Stimulated activated CD4-positive, alpha-beta T cell treated with anti-CD3 and anti-CD28 coated beads, Interleukin-2, amount 100 ng/mL, for 4 hours (primary cell): ENCODE results near the gene SULT1A1.
"Not testable (repeated sequence)": the region's sequence is repeated elsewhere in the genome, so short reads cannot be mapped to it uniquely, and the experiment has no call there.

ENCODE experiments used
- DNase-seq: peaks from one replicate; pipeline ENCODE4 v3.0.0-alpha.2; 2020; ENCODE audit warnings: low read depth

SULT1A1 gene

DNA sequence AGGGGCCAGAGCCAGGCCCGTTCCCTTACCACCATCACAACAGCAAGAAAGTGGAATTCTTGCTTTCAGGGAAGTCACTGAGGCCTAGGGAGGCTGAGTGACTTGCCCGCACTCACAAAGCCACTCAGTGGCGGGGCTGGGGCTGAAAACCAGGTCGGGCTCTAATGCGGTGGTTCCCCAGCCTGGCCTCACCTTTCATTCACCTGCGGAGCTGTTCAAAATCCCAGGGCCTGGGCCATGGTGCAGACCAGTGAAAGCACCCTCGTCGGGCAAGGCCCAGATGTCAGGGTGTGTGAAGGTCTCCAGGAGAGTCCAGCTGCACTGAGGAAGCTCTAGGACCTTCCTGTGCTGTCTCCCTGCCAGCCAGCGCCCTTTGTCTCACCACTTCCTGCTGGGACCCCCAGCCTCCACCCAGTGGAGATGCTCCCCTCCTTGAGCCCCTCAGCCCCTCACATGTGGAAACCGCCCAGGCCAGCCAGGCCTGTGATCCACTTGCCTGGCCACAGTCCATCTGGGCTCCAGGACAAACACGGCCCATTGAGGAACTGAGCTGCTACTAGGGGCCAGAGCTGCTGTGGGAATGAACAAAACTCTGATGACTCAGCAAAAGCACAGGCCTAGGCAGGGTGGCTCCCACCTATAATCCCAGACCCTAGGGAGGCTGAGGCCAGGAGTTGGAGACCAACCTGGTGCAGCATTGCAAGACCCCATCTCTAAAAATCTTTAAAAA, 812 bp downstream of the SULT1A1 start:
- DNase-seq, result not testable (repeated sequence)

GRCh38 chr16:28608496-28608808, 1.4 kb downstream of the SULT1A1 start:
- DNase-seq, result not testable (repeated sequence)

GRCh38 chr16:28607681-28608495, 2.0 kb downstream of the SULT1A1 start:
- not testable (repeated sequence) for DNase-seq

- no peak for DNase-seq
These were observed 2.7 kb downstream of the SULT1A1 start for GRCh38 chr16:28607116-28607623.

- no peak for DNase-seq
These were observed 3.3 kb downstream of the SULT1A1 start for GRCh38 chr16:28606291-28607115.

- no peak for DNase-seq
These were observed 5.7 kb downstream of the SULT1A1 start for GRCh38 chr16:28604186-28604565.

- DNase-seq, result no peak
These were observed 6.3 kb downstream of the SULT1A1 start for GRCh38 chr16:28603381-28604185.

DNA sequence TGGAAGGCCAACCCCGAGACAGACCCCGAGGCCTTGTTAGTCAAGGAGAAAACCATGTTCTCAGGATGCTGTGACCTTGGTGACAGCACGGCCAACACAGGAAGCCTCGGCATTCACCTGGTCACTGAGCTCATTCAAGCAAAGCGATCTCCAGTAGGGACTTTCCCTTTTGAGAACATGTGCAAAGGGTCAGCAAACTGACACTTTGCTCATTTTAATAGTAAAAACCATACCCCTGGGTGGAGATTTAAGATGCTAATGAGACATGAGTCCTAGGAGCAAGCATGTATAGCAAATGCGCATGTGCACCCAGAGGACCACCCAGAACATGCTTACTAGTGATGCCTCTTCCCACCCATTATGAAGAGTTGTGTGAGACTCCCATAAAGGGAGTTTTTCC, 7.3 kb downstream of the SULT1A1 start:
- no peak for DNase-seq

- DNase-seq, result not testable (repeated sequence)
These were observed 7.8 kb downstream of the SULT1A1 start for GRCh38 chr16:28602062-28602461.

- not testable (repeated sequence) for DNase-seq
These were observed 8.3 kb downstream of the SULT1A1 start for GRCh38 chr16:28601589-28601988.

DNA sequence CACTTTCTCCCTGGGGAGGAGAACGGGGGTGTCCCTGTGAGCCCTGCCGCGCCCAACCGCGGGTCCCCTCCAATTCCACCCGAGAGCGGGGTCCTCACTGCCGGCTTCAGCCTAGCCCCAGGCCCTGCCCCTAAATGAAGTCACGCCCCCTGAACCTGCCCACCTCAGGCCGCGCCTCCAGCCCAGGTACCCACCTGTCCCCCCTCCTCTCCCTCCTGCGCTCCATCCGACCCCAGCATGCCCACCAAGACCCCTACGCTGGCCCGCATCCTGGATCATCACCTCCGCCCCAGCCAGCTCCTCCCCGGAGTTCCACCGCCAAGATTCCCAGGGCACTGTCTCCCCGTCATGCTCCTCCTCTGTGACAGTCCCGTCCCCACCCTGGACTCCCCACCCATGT, 8.9 kb downstream of the SULT1A1 start:
- not testable (repeated sequence) for DNase-seq

DNA sequence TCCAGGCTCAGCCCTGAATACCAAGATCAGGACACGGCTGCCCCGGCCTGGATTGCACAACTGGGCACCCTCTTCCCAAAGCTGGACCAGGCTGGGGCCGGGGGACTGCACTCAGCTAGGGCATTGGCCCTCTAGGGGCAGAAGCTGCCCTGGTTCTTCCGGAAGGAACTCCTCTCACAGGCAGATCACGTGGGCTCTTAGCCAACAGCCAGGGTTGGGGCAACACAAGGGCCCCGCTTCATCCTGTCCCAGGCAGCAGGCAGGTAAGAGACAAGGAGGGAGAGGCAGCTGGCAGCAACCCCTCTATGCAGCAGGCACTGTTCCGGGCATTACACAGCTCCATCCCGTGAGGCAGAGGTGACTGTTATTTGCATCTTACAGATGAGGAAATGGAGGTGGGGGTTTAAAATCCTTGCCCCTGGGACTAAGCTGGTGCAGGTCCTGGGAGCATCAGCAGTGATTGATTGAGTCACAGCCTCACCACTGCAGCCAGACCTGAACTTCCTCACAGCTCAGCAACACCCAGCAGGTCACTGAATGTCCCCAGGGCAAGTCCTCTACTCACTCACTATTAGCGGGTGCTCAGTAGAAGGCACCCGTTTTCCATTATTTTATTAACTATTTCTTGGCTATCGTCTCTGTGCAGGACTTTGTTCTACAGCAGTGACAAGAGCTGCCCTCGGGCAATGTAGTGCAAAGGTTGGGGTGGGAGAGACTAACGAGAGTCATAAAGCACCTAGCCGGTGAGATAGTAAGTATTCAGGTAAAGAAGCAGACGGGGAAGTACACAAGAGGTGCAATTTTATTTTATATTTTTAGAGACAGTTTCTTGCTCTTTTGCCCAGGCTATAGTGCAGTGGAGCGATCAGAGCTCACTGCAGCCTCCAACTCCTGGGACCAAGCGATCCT, 10.2 kb downstream of the SULT1A1 start:
- DNase-seq, result not testable (repeated sequence)

- DNase-seq, result no peak
These were observed 12.1 kb downstream of the SULT1A1 start for GRCh38 chr16:28597692-28598261.

DNA sequence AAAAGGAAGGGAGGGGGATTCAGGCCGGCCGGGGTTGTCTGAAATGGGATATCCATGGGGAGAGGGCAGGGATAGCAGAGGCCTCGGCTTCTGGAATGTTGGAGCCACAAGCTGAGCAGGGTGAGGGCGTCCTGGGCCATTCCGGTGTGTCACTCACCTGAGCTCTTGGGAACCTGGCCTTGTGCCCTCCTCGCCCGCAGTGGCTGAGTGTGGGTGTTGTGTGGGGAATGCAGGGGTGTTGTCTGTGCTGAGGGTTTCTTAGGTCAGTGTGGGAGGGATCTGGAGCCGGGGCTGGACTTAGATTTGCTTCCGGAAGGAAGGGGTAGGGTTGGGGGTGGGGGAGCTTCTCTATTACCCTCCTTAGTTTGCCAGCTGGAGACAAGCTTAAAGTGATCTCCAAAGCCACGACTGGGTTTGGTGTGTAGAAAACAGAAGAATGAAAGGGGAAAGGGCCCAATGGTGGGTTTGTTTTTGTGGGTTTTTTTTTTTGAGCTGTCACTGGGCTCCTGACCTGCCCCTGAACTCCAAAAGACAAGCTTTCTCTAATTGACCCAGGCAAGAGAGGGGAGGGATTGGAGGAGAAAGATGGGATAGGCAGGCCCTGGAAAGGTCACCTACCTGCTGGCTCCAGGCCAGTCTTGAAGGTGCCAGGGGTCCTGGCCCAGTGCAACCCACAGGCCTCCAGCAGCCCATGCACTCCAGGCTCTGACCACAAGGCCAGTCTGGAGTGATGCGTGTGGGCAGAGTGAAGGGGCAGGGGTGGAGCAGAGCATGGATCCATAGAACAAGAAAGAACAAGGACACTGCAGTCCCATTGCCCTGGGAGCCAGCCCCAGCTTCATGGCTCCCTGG, 12.8 kb downstream of the SULT1A1 start, which contains the start of gene SULT1A2:
TSS of gene SULT1A2 (minus strand) at position 211 of the 852 bp plus-strand sequence. CDS start 1,120 bp downstream, outside the sequence.
- no peak for DNase-seq

DNA sequence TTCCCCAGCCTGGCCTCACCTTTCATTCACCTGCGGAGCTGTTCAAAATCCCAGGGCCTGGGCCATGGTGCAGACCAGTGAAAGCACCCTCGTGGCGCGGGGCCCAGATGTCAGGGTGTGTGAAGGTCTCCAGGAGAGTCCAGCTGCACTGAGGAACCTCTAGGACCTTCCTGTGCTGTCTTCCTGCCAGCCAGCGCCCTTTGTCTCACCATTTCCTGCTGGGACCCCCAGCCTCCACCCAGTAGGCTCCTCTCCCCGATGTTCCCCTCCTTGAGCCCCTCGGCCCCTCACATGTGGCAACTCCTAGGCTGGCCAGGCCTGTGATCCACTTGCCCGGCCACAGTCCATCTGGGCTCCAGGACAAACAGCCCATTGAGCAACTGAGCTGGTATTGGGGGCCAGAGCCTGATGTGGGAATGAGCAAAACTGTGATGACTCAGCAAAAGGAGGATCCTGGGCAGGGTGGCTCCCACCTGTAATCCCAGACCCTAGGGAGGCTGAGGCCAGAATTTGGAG, 13.7 kb downstream of the SULT1A1 start:
- DNase-seq, result no peak

DNA sequence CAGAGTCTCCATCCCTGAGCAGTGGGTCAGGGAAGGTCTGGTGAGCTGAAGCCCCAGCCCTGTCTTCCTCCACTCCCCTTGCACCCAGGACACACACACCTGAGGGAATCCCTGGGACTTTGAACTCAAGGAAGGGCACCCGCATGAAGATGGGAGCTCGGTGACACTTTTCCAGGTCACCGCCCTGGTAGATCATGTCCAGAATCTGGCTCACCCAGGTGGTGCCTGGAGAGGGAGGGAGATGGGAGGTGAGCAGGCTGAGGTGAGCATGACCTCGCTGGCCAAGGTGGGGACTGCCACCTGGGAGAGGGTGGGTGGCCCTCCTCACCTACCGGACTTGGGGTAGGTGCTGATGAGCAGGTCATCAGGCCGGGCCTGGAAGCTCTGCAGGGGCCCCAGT, 14.4 kb downstream of the SULT1A1 start:
- DNase-seq, result not testable (repeated sequence)

GRCh38 chr16:28592979-28593553, 16.8 kb downstream of the SULT1A1 start:
- DNase-seq, result no peak

DNA sequence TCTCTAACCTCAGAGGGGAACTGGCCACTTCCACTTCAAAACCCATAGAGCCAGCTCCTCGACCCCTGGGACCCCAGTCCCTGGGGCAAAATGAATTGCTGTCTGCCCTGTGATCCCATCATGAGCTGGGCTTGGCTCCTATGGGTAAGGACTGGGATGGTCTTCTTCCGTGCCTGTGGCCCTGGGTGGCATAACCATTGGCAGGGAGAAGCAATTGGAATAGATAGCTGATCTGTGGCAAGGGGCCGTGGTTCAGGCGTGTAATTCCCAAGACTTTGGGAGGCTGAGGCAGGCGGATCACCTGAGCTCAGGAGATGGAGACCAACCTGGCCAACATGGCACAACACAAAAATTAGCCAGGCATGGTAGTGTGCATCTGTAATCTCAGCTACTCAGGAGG, 17.3 kb downstream of the SULT1A1 start:
- no peak for DNase-seq
